WTC11 (cell line): ENCODE results near the gene MAP6. TPM values are rescaled to one million over a fixed set of nuclear protein-coding genes. Genes with fewer than 3 reads are reported as not detected.

ENCODE experiments used
- ATAC-seq: fragments of 200-7000 bp; cut with Tn5 transposase; 2 replicates; pipeline ENCODE4 v1.10.0; 2021; ENCODE audit warnings: mild to moderate bottlenecking, moderate library complexity
- CTCF ChIA-PET: fragments of 300-600 bp; sonication (Branson Sonifier 250); formaldehyde crosslinking; loops from one replicate; lab custom pipeline; 2021; ENCODE audit warnings: antibody characterized with exemption; lab: Charles Lee
- POLR2A ChIA-PET: fragments of 350-600 bp; sonication (Branson Sonifier 250); formaldehyde crosslinking; loops from one replicate; lab custom pipeline; 2021; ENCODE audit warnings: antibody characterized with exemption; lab: Charles Lee
- DNase-seq: peaks from one replicate; pipeline ENCODE4 v3.0.0; 2021; ENCODE audit warnings: low spot score
- H3K27ac Mint-ChIP-seq: 2 replicates; pipeline ENCODE4 v1.8.0; 2021; ENCODE audit warnings: mixed read lengths
- H3K27me3 Mint-ChIP-seq: 2 replicates; pipeline ENCODE4 v1.8.0; 2021; ENCODE audit warnings: low read depth, mild to moderate bottlenecking, moderate library complexity, mixed read lengths
- H3K36me3 Mint-ChIP-seq: 2 replicates; pipeline ENCODE4 v1.8.0; 2021; ENCODE audit warnings: mixed read lengths
- H3K4me1 Mint-ChIP-seq: 2 replicates; pipeline ENCODE4 v1.8.0; 2022; ENCODE audit warnings: mixed read lengths
- H3K4me3 Mint-ChIP-seq: 2 replicates; pipeline ENCODE4 v1.8.0; 2021; ENCODE audit warnings: mild to moderate bottlenecking, moderate library complexity, mixed read lengths
- H3K9me3 Mint-ChIP-seq: 2 replicates; pipeline ENCODE4 v1.8.0; 2021; ENCODE audit warnings: mixed read lengths
- CREM ChIP-seq: sonication (generic); formaldehyde crosslinking; IDR thresholded peaks from 2 replicates; pipeline ENCODE4 v1.8.1; 2022; ENCODE audit warnings: mild to moderate bottlenecking, missing genetic modification reagents, moderate library complexity
- ELF4 ChIP-seq: sonication (generic); formaldehyde crosslinking; IDR thresholded peaks from 2 replicates; pipeline ENCODE4 v1.8.1; 2022; ENCODE audit warnings: low read depth, mild to moderate bottlenecking, moderate library complexity, missing genetic modification reagents
- EMX1 ChIP-seq: fragments of 250-450 bp; sonication (Bioruptor Pico); IDR thresholded peaks from 2 replicates; pipeline ENCODE4 v1.8.0; 2021; ENCODE audit warnings: mild to moderate bottlenecking
- FOXP4 ChIP-seq: sonication (generic); formaldehyde crosslinking; IDR thresholded peaks from 2 replicates; pipeline ENCODE4 v1.8.0; 2022; ENCODE audit warnings: mild to moderate bottlenecking, missing genetic modification reagents
- JAZF1 ChIP-seq: fragments of 250-450 bp; sonication (Bioruptor Pico); IDR thresholded peaks from 2 replicates; pipeline ENCODE4 v1.9.0; 2021; ENCODE audit warnings: moderate library complexity, mild to moderate bottlenecking, inconsistent platforms
- MAX ChIP-seq: sonication (generic); formaldehyde crosslinking; IDR thresholded peaks from 2 replicates; pipeline ENCODE4 v1.8.0; 2022; ENCODE audit warnings: mild to moderate bottlenecking, missing genetic modification reagents
- NFATC4 ChIP-seq: fragments of 250-450 bp; sonication (Bioruptor Pico); IDR thresholded peaks from 2 replicates; pipeline ENCODE4 v1.9.0; 2021; ENCODE audit warnings: mild to moderate bottlenecking
- NFE2L1 ChIP-seq: sonication (generic); formaldehyde crosslinking; IDR thresholded peaks from 2 replicates; pipeline ENCODE4 v1.8.1; 2023; ENCODE audit warnings: missing genetic modification reagents
- PRRX2 ChIP-seq: fragments of 250-450 bp; sonication (Bioruptor Pico); IDR thresholded peaks from 2 replicates; pipeline ENCODE4 v1.8.0; 2021; ENCODE audit warnings: mild to moderate bottlenecking
- SOX15 ChIP-seq: fragments of 250-450 bp; sonication (Bioruptor Pico); IDR thresholded peaks from 2 replicates; pipeline ENCODE4 v1.9.0; 2021; ENCODE audit warnings: mild to moderate bottlenecking
- TEAD1 ChIP-seq: sonication (generic); formaldehyde crosslinking; IDR thresholded peaks from 2 replicates; pipeline ENCODE4 v1.8.0; 2022; ENCODE audit warnings: mild to moderate bottlenecking, missing genetic modification reagents
- ZBTB21 ChIP-seq: sonication (generic); formaldehyde crosslinking; IDR thresholded peaks from 2 replicates; pipeline ENCODE4 v1.8.1; 2023; ENCODE audit warnings: mild to moderate bottlenecking, missing genetic modification reagents, borderline replicate concordance
- ZMAT4 ChIP-seq: fragments of 250-450 bp; sonication (Bioruptor Pico); IDR thresholded peaks from 2 replicates; pipeline ENCODE4 v1.9.0; 2021; ENCODE audit warnings: mild to moderate bottlenecking
- ZNF263 ChIP-seq: sonication (generic); formaldehyde crosslinking; IDR thresholded peaks from 2 replicates; pipeline ENCODE4 v1.8.1; 2022; ENCODE audit warnings: low read depth, mild to moderate bottlenecking, moderate library complexity, missing genetic modification reagents
- ZNF281 ChIP-seq: sonication (generic); formaldehyde crosslinking; IDR thresholded peaks from 2 replicates; pipeline ENCODE4 v1.8.0; 2023; ENCODE audit warnings: mild to moderate bottlenecking, missing genetic modification reagents
- ZNF317 ChIP-seq: sonication (generic); formaldehyde crosslinking; IDR thresholded peaks from 2 replicates; pipeline ENCODE4 v1.8.1; 2023; ENCODE audit warnings: low read depth, mild to moderate bottlenecking, moderate library complexity, missing genetic modification reagents, borderline replicate concordance
- ZNF671 ChIP-seq: fragments of 250-450 bp; sonication (Bioruptor Pico); IDR thresholded peaks from 2 replicates; pipeline ENCODE4 v1.8.0; 2021; ENCODE audit warnings: mild to moderate bottlenecking
- total RNA-seq: library from RNA; stranded (reverse); gene quantifications from 3 replicates; pipeline ENCODE4 v1.2.3, GENCODE V29; 2021
- TF ChIP-seq, protein P1 (sequence below): sonication (generic); formaldehyde crosslinking; IDR thresholded peaks from 2 replicates; pipeline ENCODE4 v1.8.0; 2022; ENCODE audit warnings: mild to moderate bottlenecking, missing genetic modification reagents
- TF ChIP-seq, protein P2 (sequence below): fragments of 200-600 bp; IDR thresholded peaks from 2 replicates; pipeline ENCODE4 v1.8.0; 2022; ENCODE audit warnings: antibody characterized with exemption
- TF ChIP-seq, protein P3 (sequence below): sonication (generic); formaldehyde crosslinking; IDR thresholded peaks from 2 replicates; pipeline ENCODE4 v1.8.1; 2023; ENCODE audit warnings: mild to moderate bottlenecking, missing genetic modification reagents, moderate library complexity

Gene MAP6
- total RNA-seq, 1 experiment from 2014 or later = 0.90 TPM

DNA sequence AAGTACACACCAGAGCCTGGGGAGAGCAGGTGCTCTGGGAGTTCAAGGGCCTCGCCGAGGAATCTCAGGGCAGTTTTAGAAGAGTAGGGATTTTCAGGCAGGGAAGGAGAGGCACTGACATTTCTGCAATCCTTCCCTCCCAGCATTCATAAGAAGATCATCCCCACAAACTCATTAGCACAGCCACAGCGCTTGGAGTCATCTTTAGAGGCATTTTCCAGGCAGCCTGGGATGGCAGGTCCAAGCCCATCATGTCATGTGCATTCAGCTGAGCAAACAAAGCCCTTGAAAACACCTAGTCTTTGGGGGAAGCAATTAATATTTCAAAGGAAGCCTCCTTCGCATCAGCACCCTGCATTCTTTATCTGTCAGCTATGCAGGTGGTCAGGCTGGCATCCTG, 43.8 kb downstream of the MAP6 start:
- Mint-ChIP-seq H3K9me3 (no peaks in the 10 kb centered on the region), H3K4me3 (no peak overlapping the region), H3K27ac (no peak overlapping the region), H3K4me1 (peaks cover 26% of the 10 kb centered on the region), H3K36me3 (no peaks in the 10 kb centered on the region), H3K27me3 (no peaks in the 10 kb centered on the region)
- POLR2A ChIA-PET = no interaction called here
- DNase-seq (no peak), ATAC-seq (no peak)
- CTCF ChIA-PET = interaction anchor here (1.1 to 1.3 kb wide), 3 partner anchors 19 to 27 kb away, joined by 3 to 4 read pairs (median 4); no protein-coding TSS in a partner anchor
- no peak for TF ChIP-seq ZNF263 (CRISPR knock-in tag)
- TF ChIP-seq ZNF317 (CRISPR knock-in tag) = no peak
- no peak for TF ChIP-seq NFATC4 (CRISPR knock-in tag)
- no peak for TF ChIP-seq FOXP4 (CRISPR knock-in tag)
- TF ChIP-seq ELF4 (CRISPR knock-in tag) = no peak
- no peak for TF ChIP-seq NFE2L1 (CRISPR knock-in tag)
- TF ChIP-seq, protein P1, sequence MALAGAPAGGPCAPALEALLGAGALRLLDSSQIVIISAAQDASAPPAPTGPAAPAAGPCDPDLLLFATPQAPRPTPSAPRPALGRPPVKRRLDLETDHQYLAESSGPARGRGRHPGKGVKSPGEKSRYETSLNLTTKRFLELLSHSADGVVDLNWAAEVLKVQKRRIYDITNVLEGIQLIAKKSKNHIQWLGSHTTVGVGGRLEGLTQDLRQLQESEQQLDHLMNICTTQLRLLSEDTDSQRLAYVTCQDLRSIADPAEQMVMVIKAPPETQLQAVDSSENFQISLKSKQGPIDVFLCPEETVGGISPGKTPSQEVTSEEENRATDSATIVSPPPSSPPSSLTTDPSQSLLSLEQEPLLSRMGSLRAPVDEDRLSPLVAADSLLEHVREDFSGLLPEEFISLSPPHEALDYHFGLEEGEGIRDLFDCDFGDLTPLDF (CRISPR knock-in tag) = no peak
- TF ChIP-seq, protein P2, sequence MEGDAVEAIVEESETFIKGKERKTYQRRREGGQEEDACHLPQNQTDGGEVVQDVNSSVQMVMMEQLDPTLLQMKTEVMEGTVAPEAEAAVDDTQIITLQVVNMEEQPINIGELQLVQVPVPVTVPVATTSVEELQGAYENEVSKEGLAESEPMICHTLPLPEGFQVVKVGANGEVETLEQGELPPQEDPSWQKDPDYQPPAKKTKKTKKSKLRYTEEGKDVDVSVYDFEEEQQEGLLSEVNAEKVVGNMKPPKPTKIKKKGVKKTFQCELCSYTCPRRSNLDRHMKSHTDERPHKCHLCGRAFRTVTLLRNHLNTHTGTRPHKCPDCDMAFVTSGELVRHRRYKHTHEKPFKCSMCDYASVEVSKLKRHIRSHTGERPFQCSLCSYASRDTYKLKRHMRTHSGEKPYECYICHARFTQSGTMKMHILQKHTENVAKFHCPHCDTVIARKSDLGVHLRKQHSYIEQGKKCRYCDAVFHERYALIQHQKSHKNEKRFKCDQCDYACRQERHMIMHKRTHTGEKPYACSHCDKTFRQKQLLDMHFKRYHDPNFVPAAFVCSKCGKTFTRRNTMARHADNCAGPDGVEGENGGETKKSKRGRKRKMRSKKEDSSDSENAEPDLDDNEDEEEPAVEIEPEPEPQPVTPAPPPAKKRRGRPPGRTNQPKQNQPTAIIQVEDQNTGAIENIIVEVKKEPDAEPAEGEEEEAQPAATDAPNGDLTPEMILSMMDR = no peak
- no peak for TF ChIP-seq CREM (CRISPR knock-in tag)
- TF ChIP-seq TEAD1 = no peak
- TF ChIP-seq EMX1 (CRISPR knock-in tag) = no peak
- TF ChIP-seq ZMAT4 (CRISPR knock-in tag) = no peak
- TF ChIP-seq ZNF671 = no peak
- TF ChIP-seq JAZF1 (CRISPR knock-in tag) = no peak
- TF ChIP-seq PRRX2 (CRISPR knock-in tag) = no peak
- TF ChIP-seq ZBTB21 = no peak
- TF ChIP-seq MAX (CRISPR knock-in tag) = no peak
- no peak for TF ChIP-seq ZNF281 (CRISPR knock-in tag)
- TF ChIP-seq, protein P3, sequence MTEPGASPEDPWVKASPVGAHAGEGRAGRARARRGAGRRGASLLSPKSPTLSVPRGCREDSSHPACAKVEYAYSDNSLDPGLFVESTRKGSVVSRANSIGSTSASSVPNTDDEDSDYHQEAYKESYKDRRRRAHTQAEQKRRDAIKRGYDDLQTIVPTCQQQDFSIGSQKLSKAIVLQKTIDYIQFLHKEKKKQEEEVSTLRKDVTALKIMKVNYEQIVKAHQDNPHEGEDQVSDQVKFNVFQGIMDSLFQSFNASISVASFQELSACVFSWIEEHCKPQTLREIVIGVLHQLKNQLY = no peak
- TF ChIP-seq SOX15 (CRISPR knock-in tag) = no peak
